K562 (cell line): Measurements from ENCODE around the gene CNBD2. TPM values are rescaled to one million over a fixed set of nuclear protein-coding genes. Genes with fewer than 3 reads are reported as not detected.

ENCODE experiments used
- ATAC-seq: fragments of 200-7000 bp; cut with Tn5 transposase; 3 replicates; pipeline ENCODE4 v1.9.1; 2020; ENCODE audit warnings: moderate library complexity
- BruUV-seq: library from RNA; stranded (reverse); fragments of 400-500 nt; replicated peaks from 2 replicates; lab custom pipeline; 2021; lab: Mats Ljungman, UMichigan
- CTCF ChIA-PET: fragments of 300-600 bp; formaldehyde crosslinking; extraction: SDS; loops from one replicate; lab custom pipeline; 2021; ENCODE audit warnings: low intra/inter-chr PET ratio; lab: Yijun Ruan, JAX
- POLR2A ChIA-PET: fragments of 300-600, 350-650 bp; sonication (Branson Sonifier 250); formaldehyde crosslinking; extraction: SDS; loops from one replicate; lab custom pipeline; 2021; ENCODE audit warnings: antibody characterized with exemption, inconsistent platforms; lab: Yijun Ruan, JAX
- DNase-seq, 4 experiments: peaks; one replicate each; pipeline versions ENCODE4 v3.0.0 to v3.0.0-alpha.2; 2011 to 2018; ENCODE audit warnings: low spot score in 3 of 4, mixed read lengths in 3 of 4; ENCODE audit errors: extremely low read depth in 1 of 4
- FAIRE-seq: peaks from 2 replicates; lab custom pipeline; 2011; peaks lifted over from hg19 to GRCh38; lab: Jason Lieb, UNC
- H2AFZ ChIP-seq: 2 replicates; pipeline ENCODE4 v1.6.0; 2011; ENCODE audit warnings: low read depth, low read length, control low read depth, inconsistent platforms
- H3K27ac ChIP-seq: fragments of 200-600 bp; 3 replicates; pipeline ENCODE4 v1.8.0; 2011; ENCODE audit warnings: low read depth, mild to moderate bottlenecking, control low read depth, inconsistent platforms, low read length, moderate library complexity, mixed read lengths; ENCODE audit errors: extremely low read depth
- H3K27me3 ChIP-seq, 2 experiments: fragments of 300-600 bp in 1 of 2; 2 replicates in 1 of 2; 3 replicates in 1 of 2; pipeline versions ENCODE4 v1.6.0 to v1.8.0; 2011; ENCODE audit warnings: inconsistent platforms in 2 of 2, low read length in 2 of 2, mild to moderate bottlenecking in 1 of 2, mixed read lengths in 1 of 2, moderate library complexity in 1 of 2; ENCODE audit not compliant: control insufficient read depth in 2 of 2, insufficient read depth in 2 of 2
- H3K36me3 ChIP-seq: fragments of 300-600 bp; 3 replicates; pipeline ENCODE4 v1.8.0; 2011; ENCODE audit warnings: mild to moderate bottlenecking, low read length, inconsistent platforms; ENCODE audit not compliant: control insufficient read depth, insufficient read depth
- H3K4me1 ChIP-seq, 2 experiments: fragments of 200-600 bp in 1 of 2; replicated peaks in 1 of 2; 2 replicates in 1 of 2; 3 replicates in 1 of 2; pipeline versions ENCODE4 v1.5.1 to v1.8.0; 2011; ENCODE audit warnings: inconsistent platforms in 2 of 2, low read length in 2 of 2, mild to moderate bottlenecking in 1 of 2, mixed read lengths in 1 of 2, moderate library complexity in 1 of 2; ENCODE audit not compliant: control insufficient read depth in 2 of 2, insufficient read depth in 2 of 2
- H3K4me2 ChIP-seq: 2 replicates; pipeline ENCODE4 v1.6.1; 2011; ENCODE audit warnings: low read length, control low read depth, inconsistent platforms, mixed read lengths; ENCODE audit not compliant: insufficient read depth
- H3K4me3 ChIP-seq: fragments of 200-600 bp; sonication (generic), shearing (Covaris generic); 2 replicates; pipeline ENCODE4 v1.5.1; 2016; ENCODE audit warnings: control low read depth, inconsistent platforms
- H3K79me2 ChIP-seq: fragments of 200-600 bp; 3 replicates; pipeline ENCODE4 v1.8.0; 2011; ENCODE audit warnings: low read length, inconsistent platforms; ENCODE audit not compliant: control insufficient read depth, insufficient read depth
- H3K9ac ChIP-seq, 2 experiments: 2 replicates each; pipeline versions ENCODE4 v1.6.0 to v1.6.1; 2011; ENCODE audit warnings: low read depth in 2 of 2, low read length in 2 of 2, control low read depth in 1 of 2, inconsistent platforms in 1 of 2, mild to moderate bottlenecking in 1 of 2, mixed read lengths in 1 of 2; ENCODE audit not compliant: insufficient read depth in 1 of 2
- H3K9me1 ChIP-seq: one replicate; pipeline ENCODE4 v1.6.0; 2011; ENCODE audit warnings: inconsistent platforms, mild to moderate bottlenecking, low read length, moderate library complexity; ENCODE audit not compliant: control insufficient read depth, insufficient read depth
- H3K9me3 ChIP-seq: replicated peaks from 2 replicates; pipeline ENCODE4 v1.5.1; 2011; ENCODE audit warnings: low read depth, low read length, inconsistent platforms; ENCODE audit not compliant: control insufficient read depth, insufficient read depth
- H4K20me1 ChIP-seq: replicated peaks from 2 replicates; pipeline ENCODE4 v1.6.1; 2011; ENCODE audit warnings: low read length, inconsistent platforms, mixed read lengths; ENCODE audit not compliant: control insufficient read depth, insufficient read depth
- CHD4 ChIP-seq: fragments of 200-600 bp; sonication (generic); IDR thresholded peaks from 3 replicates; pipeline ENCODE4 v1.6.1; 2012; ENCODE audit warnings: low read depth, mild to moderate bottlenecking, mixed read lengths, low read length, inconsistent platforms; ENCODE audit not compliant: insufficient read depth, insufficient replicate concordance, poor library complexity, severe bottlenecking
- NCOA6 ChIP-seq: fragments of 450-650 bp; IDR thresholded peaks from 2 replicates; pipeline ENCODE4 v1.6.1; 2017; ENCODE audit warnings: mild to moderate bottlenecking
- POLR2AphosphoS5 ChIP-seq: IDR thresholded peaks from 2 replicates; pipeline ENCODE4 v1.6.1; 2011; ENCODE audit warnings: mild to moderate bottlenecking, low read depth, low read length, moderate library complexity; ENCODE audit not compliant: control insufficient read depth, insufficient read depth
- SLC30A9 ChIP-seq: fragments of 250-450 bp; sonication (Bioruptor Pico); IDR thresholded peaks from 2 replicates; pipeline ENCODE4 v1.8.0; 2022; ENCODE audit warnings: mild to moderate bottlenecking, moderate library complexity
- SP1 ChIP-seq: sonication (generic); formaldehyde crosslinking; IDR thresholded peaks from 2 replicates; pipeline ENCODE4 v1.8.1; 2022; ENCODE audit warnings: mild to moderate bottlenecking, missing genetic modification reagents
- SPI1 ChIP-seq: IDR thresholded peaks from 2 replicates; pipeline ENCODE4 v1.6.1; 2011; ENCODE audit warnings: low read depth, low read length, control low read depth, borderline replicate concordance
- ZNF133 ChIP-seq: fragments of 250-450 bp; sonication (Bioruptor Pico); IDR thresholded peaks from 2 replicates; pipeline ENCODE4 v1.4.0; 2020; ENCODE audit warnings: mild to moderate bottlenecking
- WGBS: fragments of 100-300 bp; shearing (Covaris generic); methylation state at CpG from one replicate; pipeline ENCODE4 v1.1.6; 2016; ENCODE audit warnings: low coverage, mixed read lengths; ENCODE audit not compliant: insufficient coverage; ENCODE audit errors: missing lambda C conversion rate; 5-methylcytosine and 5-hydroxymethylcytosine counted together
- in situ Hi-C: fragments of 300-500 bp; cut with MboI; formaldehyde crosslinking; loops from 4 replicates; pipeline ENCODE4 v1.15.0; 2018; ENCODE audit warnings: inconsistent platforms, mixed read lengths
- intact Hi-C: fragments of 100-400 bp; cut with micrococcal nuclease; formaldehyde crosslinking; loops from 2 replicates; pipeline ENCODE4 v1.14.2; 2022
- polyA plus RNA-seq, 8 experiments: library from polyadenylated mRNA; depleted of rRNA in 4 of 8; stranded (reverse) in 5 of 8; unstranded in 3 of 8; fragments of >200 nt; fragmentation: Nextera tagmentation in 2 of 8; fragmentation: Illumina TruSeq in 1 of 8; extraction: Ambion mirVana in 2 of 8; extraction: Trizol in 1 of 8; gene quantifications; 2 replicates each; pipeline versions ENCODE4 v1.2.1 to v1.2.3, GENCODE V29; 2011 to 2014; ENCODE audit warnings: inconsistent platforms in 1 of 8, missing spikeins in 1 of 8
- total RNA-seq, 7 experiments: library from RNA; depleted of rRNA in 6 of 7; stranded (reverse); fragments of >200 nt in 6 of 7; fragmentation: Illumina TruSeq in 2 of 7; extraction: Trizol in 2 of 7; gene quantifications; 2 replicates each; pipeline versions ENCODE4 v1.2.1 to v1.2.3, GENCODE V29; 2011 to 2021; ENCODE audit warnings: low replicate concordance in 1 of 7
- TF ChIP-seq, protein P1 (sequence below): fragments of 450-650 bp; formaldehyde crosslinking; IDR thresholded peaks from 2 replicates; pipeline ENCODE4 v1.4.0; 2020; ENCODE audit warnings: mild to moderate bottlenecking, mixed read lengths
- TF ChIP-seq, protein P2 (sequence below), 3 experiments: IDR thresholded peaks in 2 of 3; conservative IDR thresholded peaks in 1 of 3; 2 replicates each; pipeline ENCODE4 v1.5.1; 2011 to 2012; ENCODE audit warnings: low read length in 3 of 3, mild to moderate bottlenecking in 3 of 3, control low read depth in 2 of 3, improper control_type of control experiment in 1 of 3, inconsistent platforms in 1 of 3, low read depth in 1 of 3, mixed read lengths in 1 of 3, moderate library complexity in 1 of 3; ENCODE audit not compliant: insufficient read depth in 2 of 3

The CNBD2 gene
- total and polyA plus RNA-seq, 9 of the 15 experiments (the other 6 are each of a cell fraction or from before 2014, with no cell fraction given) = 3.2 to 17.5 (median 5.3) TPM

DNA sequence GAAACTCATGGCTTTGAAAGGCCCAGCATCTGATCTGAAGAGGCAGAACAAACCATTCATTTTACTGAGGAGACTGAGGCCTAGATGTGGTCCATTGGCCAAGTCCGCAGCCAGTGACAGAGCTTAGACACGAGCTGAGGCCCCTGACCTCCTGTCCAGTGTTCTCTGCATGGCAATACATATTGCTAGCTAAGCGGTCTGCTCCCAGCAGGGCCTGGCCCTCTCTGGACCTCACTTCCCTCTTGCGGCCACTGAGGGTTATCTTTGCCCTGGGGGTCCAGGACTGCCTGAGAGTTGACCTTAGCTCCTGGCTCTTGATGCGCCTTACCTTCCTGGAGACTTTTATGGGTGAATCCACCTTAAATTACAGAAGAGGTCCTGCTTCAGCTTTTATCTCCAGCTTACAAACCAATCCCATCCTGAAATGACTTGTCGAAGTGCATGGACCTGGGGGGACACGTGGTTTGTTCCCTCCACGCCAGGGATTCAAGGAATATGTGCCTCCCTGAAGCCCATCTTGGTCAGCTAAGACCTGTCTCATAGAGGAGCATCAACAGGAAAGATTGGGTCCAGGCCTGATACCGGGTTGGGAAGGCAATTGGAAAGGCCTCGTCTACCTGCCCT lies 75.6 kb downstream of the CNBD2 start:
- DNase-seq = peak in 1 of 4 experiments; percentile 30
- Histone ChIP-seq H3K4me3 (no peak overlapping the region), H3K4me1 (peaks cover 0 to 16% of the 10 kb centered on the region in 2 experiments; a peak in 4 of 5 replicates), H3K9ac (peak overlapping the region in 1 of 2 experiments; percentile 56; a peak in 1 of 4 replicates), H3K9me3 (no peaks in the 10 kb centered on the region; the same call in 1 of the 2 replicates), H4K20me1 (peaks cover 22% of the 10 kb centered on the region), H3K36me3 (peaks cover 14% of the 10 kb centered on the region; the same call in 2 of the 3 replicates), H3K27ac (no peak overlapping the region), H3K27me3 (no peaks in the 10 kb centered on the region), H3K4me2 (no peak overlapping the region), H3K9me1 (peaks cover 11% of the 10 kb centered on the region), H3K79me2 (peaks cover 36% of the 10 kb centered on the region), H2AFZ (no peak overlapping the region)
- intact Hi-C loops (no loop called here), in situ Hi-C loops (no loop called here)
- peak; percentile 64 for ATAC-seq
- TF ChIP-seq, protein P1, sequence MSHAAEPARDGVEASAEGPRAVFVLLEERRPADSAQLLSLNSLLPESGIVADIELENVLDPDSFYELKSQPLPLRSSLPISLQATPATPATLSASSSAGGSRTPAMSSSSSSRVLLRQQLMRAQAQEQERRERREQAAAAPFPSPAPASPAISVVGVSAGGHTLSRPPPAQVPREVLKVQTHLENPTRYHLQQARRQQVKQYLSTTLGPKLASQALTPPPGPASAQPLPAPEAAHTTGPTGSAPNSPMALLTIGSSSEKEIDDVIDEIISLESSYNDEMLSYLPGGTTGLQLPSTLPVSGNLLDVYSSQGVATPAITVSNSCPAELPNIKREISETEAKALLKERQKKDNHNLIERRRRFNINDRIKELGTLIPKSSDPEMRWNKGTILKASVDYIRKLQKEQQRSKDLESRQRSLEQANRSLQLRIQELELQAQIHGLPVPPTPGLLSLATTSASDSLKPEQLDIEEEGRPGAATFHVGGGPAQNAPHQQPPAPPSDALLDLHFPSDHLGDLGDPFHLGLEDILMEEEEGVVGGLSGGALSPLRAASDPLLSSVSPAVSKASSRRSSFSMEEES (CRISPR knock-in tag) = no peak
- TF ChIP-seq, protein P2, sequence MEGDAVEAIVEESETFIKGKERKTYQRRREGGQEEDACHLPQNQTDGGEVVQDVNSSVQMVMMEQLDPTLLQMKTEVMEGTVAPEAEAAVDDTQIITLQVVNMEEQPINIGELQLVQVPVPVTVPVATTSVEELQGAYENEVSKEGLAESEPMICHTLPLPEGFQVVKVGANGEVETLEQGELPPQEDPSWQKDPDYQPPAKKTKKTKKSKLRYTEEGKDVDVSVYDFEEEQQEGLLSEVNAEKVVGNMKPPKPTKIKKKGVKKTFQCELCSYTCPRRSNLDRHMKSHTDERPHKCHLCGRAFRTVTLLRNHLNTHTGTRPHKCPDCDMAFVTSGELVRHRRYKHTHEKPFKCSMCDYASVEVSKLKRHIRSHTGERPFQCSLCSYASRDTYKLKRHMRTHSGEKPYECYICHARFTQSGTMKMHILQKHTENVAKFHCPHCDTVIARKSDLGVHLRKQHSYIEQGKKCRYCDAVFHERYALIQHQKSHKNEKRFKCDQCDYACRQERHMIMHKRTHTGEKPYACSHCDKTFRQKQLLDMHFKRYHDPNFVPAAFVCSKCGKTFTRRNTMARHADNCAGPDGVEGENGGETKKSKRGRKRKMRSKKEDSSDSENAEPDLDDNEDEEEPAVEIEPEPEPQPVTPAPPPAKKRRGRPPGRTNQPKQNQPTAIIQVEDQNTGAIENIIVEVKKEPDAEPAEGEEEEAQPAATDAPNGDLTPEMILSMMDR (IDR thresholded peaks at IDR 0.05 in 2 of 3, conservative IDR thresholded peaks at IDR 0.05 in 1 of 3; ENCODE audit: insufficient read depth in 2 of 3, low read depth in 1 of 3, low read length in 3 of 3) = peak in 1 of 3 experiments; percentile 16; a peak in 3 of 6 replicates
- TF ChIP-seq POLR2AphosphoS5 (no peak), SPI1 (0 out of 2 replicates have a peak, but pooled peaks have one; percentile 19), ZNF133 (CRISPR knock-in tag) (no peak), SLC30A9 (CRISPR knock-in tag) (no peak), CHD4 (no peak), NCOA6 (no peak), SP1 (0 out of 2 replicates have a peak, but pooled peaks have one; percentile 14)
- WGBS = 57% methylated on average over 10 of the region's 10 CpGs
- FAIRE-seq = no peak
- ChIA-PET POLR2A (interaction anchor here (0.7 to 2.1 kb wide), 10 partner anchors 9 to 1566 kb away, joined by 3 to 7 read pairs (median 3); no protein-coding TSS in a partner anchor), CTCF (no interaction called here)
- BruUV-seq = no TSS peak
